OCI-LY7 (cell line): ENCODE data around the gene C4orf50. TPM values are rescaled to one million over a fixed set of nuclear protein-coding genes. Genes with fewer than 3 reads are reported as not detected.

Source experiments
- BruUV-seq: library from RNA; stranded (reverse); fragments of 400-500 nt; replicated peaks from 2 replicates; lab custom pipeline; 2021; lab: Mats Ljungman, UMichigan
- CTCF ChIA-PET: fragments of 300-600 bp; sonication (Branson Sonifier 250); formaldehyde crosslinking; loops from one replicate; lab custom pipeline; 2022; ENCODE audit warnings: antibody characterized with exemption; ENCODE audit not compliant: unreplicated experiment; lab: Charles Lee
- POLR2A ChIA-PET: fragments of 300-600 bp; sonication (Branson Sonifier 250); formaldehyde crosslinking; loops from one replicate; lab custom pipeline; 2022; ENCODE audit warnings: antibody characterized with exemption; lab: Charles Lee
- DNase-seq: peaks from one replicate; pipeline ENCODE4 v3.0.0-alpha.2; 2015; ENCODE audit warnings: low spot score
- H2AFZ ChIP-seq: fragments of 200-600 bp; sonication (generic), shearing (Covaris generic); 2 replicates; pipeline ENCODE4 v1.6.1; 2014; ENCODE audit warnings: mild to moderate bottlenecking, antibody characterized with exemption, low read length, moderate library complexity
- H3K27ac ChIP-seq: fragments of 200-600 bp; sonication (generic); 2 replicates; pipeline ENCODE4 v1.5.1; 2014; ENCODE audit warnings: mixed run types, low read depth, mild to moderate bottlenecking, moderate library complexity, low read length, inconsistent platforms; ENCODE audit not compliant: poor library complexity, severe bottlenecking
- H3K36me3 ChIP-seq: fragments of 200-600 bp; sonication (generic); 2 replicates; pipeline ENCODE4 v1.6.1; 2014; ENCODE audit warnings: mild to moderate bottlenecking, antibody characterized with exemption, low read length, moderate library complexity, mixed read lengths; ENCODE audit not compliant: insufficient read depth
- H3K4me1 ChIP-seq: fragments of 200-600 bp; sonication (generic); 2 replicates; pipeline ENCODE4 v1.5.1; 2014; ENCODE audit warnings: mild to moderate bottlenecking, low read length; ENCODE audit not compliant: insufficient read depth, poor library complexity, severe bottlenecking
- H3K4me2 ChIP-seq: fragments of 200-600 bp; sonication (generic); 2 replicates; pipeline ENCODE4 v1.6.1; 2014; ENCODE audit warnings: mild to moderate bottlenecking, low read length
- H3K4me3 ChIP-seq: fragments of 200-600 bp; sonication (generic); 2 replicates; pipeline ENCODE4 v1.5.1; 2014; ENCODE audit warnings: mild to moderate bottlenecking, low read depth, low read length; ENCODE audit not compliant: poor library complexity, severe bottlenecking
- H3K79me2 ChIP-seq: fragments of 200-600 bp; sonication (generic); 2 replicates; pipeline ENCODE4 v1.6.1; 2016; ENCODE audit warnings: low read depth, mild to moderate bottlenecking, low read length, moderate library complexity, mixed read lengths; ENCODE audit not compliant: insufficient read depth
- H3K9me2 ChIP-seq: fragments of 200-600 bp; sonication (generic); 2 replicates; pipeline ENCODE4 v1.6.1; 2016; ENCODE audit warnings: mild to moderate bottlenecking, low read length, mixed read lengths; ENCODE audit not compliant: insufficient read depth
- H3K9me3 ChIP-seq: fragments of 200-600 bp; sonication (generic); 2 replicates; pipeline ENCODE4 v1.6.1; 2014; ENCODE audit warnings: mild to moderate bottlenecking, mixed run types, low read length, mixed read lengths
- H4K20me1 ChIP-seq: fragments of 200-600 bp; sonication (generic); 2 replicates; pipeline ENCODE4 v1.6.1; 2014; ENCODE audit warnings: mild to moderate bottlenecking, antibody characterized with exemption, low read length, moderate library complexity, mixed read lengths; ENCODE audit not compliant: insufficient read depth
- CTCF ChIP-seq: fragments of 200-600 bp; sonication (generic); conservative IDR thresholded peaks from 2 replicates; pipeline ENCODE4 v1.5.1; 2014; ENCODE audit warnings: mild to moderate bottlenecking, antibody characterized with exemption, low read length, moderate library complexity, mixed read lengths
- EZH2phosphoT487 ChIP-seq: fragments of 200-600 bp; sonication (generic); IDR thresholded peaks from 2 replicates; pipeline ENCODE4 v1.6.1; 2018; ENCODE audit warnings: low read depth, borderline replicate concordance, mild to moderate bottlenecking, mixed run types, antibody characterized with exemption, low read length, moderate library complexity, mixed read lengths
- intact Hi-C: fragments of 100-400 bp; cut with micrococcal nuclease; formaldehyde crosslinking; loops from one replicate; pipeline ENCODE4 v1.10.0; 2022; ENCODE audit not compliant: unreplicated experiment
- total RNA-seq, 2 experiments: library from RNA; depleted of rRNA in 1 of 2; stranded (reverse); fragments of >200 nt in 1 of 2; shearing (Covaris generic) in 1 of 2; gene quantifications; 2 replicates each; pipeline ENCODE4 v1.2.3, GENCODE V29; 2014 to 2022

The C4orf50 gene
- total RNA-seq, 2 experiments from 2014 or later: 0.06 TPM; not detected in 1

GRCh38 chr4:5927116-5927515, 91.1 kb downstream of the C4orf50 start:
- intact Hi-C loops: no loop called here
- no peak for TF ChIP-seq EZH2phosphoT487
- TF ChIP-seq CTCF: no peak
- no peaks in the 10 kb centered on the region for H3K4me1 ChIP-seq
- H3K9me3 ChIP-seq: no peaks in the 10 kb centered on the region
- H3K4me3 ChIP-seq: no peak overlapping the region
- no peak overlapping the region for H3K4me2 ChIP-seq
- no peaks in the 10 kb centered on the region for H3K79me2 ChIP-seq
- ChIA-PET CTCF (no interaction called here), POLR2A (no interaction called here)
- H3K9me2 ChIP-seq: no peaks in the 10 kb centered on the region
- BruUV-seq: no TSS peak
- H3K36me3 ChIP-seq: no peaks in the 10 kb centered on the region
- no peak for DNase-seq
- H4K20me1 ChIP-seq: no peaks in the 10 kb centered on the region
- no peak overlapping the region for H2AFZ ChIP-seq
- no peak overlapping the region for H3K27ac ChIP-seq

- ChIA-PET POLR2A (no interaction called here), CTCF (no interaction called here)
- H3K4me3 ChIP-seq: no peak overlapping the region
- intact Hi-C loops: no loop called here
- DNase-seq: no peak
- H4K20me1 ChIP-seq: no peaks in the 10 kb centered on the region
- H3K4me1 ChIP-seq: no peaks in the 10 kb centered on the region
- no peaks in the 10 kb centered on the region for H3K9me3 ChIP-seq
- no peaks in the 10 kb centered on the region for H3K36me3 ChIP-seq
- no peak overlapping the region for H3K4me2 ChIP-seq
- H3K9me2 ChIP-seq: no peaks in the 10 kb centered on the region
- no TSS peak for BruUV-seq
- no peak for TF ChIP-seq EZH2phosphoT487
- TF ChIP-seq CTCF: no peak
- H2AFZ ChIP-seq: no peak overlapping the region
- H3K27ac ChIP-seq: no peak overlapping the region
- H3K79me2 ChIP-seq: no peaks in the 10 kb centered on the region
These were observed 91.6 kb downstream of the C4orf50 start for GRCh38 chr4:5926598-5926997.

- H3K4me3 ChIP-seq: no peak overlapping the region
- no peaks in the 10 kb centered on the region for H3K4me1 ChIP-seq
- H3K9me2 ChIP-seq: no peaks in the 10 kb centered on the region
- H2AFZ ChIP-seq: no peak overlapping the region
- no peaks in the 10 kb centered on the region for H3K79me2 ChIP-seq
- no peaks in the 10 kb centered on the region for H3K36me3 ChIP-seq
- TF ChIP-seq CTCF (no peak), EZH2phosphoT487 (no peak)
- no peak overlapping the region for H3K27ac ChIP-seq
- H3K9me3 ChIP-seq: no peaks in the 10 kb centered on the region
- POLR2A ChIA-PET: no interaction called here
- CTCF ChIA-PET: no interaction called here
- no peak overlapping the region for H3K4me2 ChIP-seq
- no peaks in the 10 kb centered on the region for H4K20me1 ChIP-seq
- intact Hi-C loops: no loop called here
- DNase-seq: no peak
- BruUV-seq: no TSS peak
These were observed 92.6 kb downstream of the C4orf50 start for GRCh38 chr4:5925419-5926200.
